Measurements from ENCODE around the gene MYO1A. TPM values are rescaled to one million over a fixed set of nuclear protein-coding genes. Genes with fewer than 3 reads are reported as not detected.

The MYO1A gene
- total and polyA plus RNA-seq, 2 of the 13 experiments (the other 11 are each of a cell fraction or from before 2014, with no cell fraction given): 5.3 to 6.0 TPM

GRCh38 chr12:57086493-57087009 is 36.6 kb upstream of the MYO1A start (continued):
- TF ChIP-seq CBX1 (IDR thresholded peaks at IDR 0.05; ENCODE audit: low read depth): no peak
- no peak for TF ChIP-seq ZNF367 (CRISPR knock-in tag; IDR thresholded peaks at IDR 0.05; ENCODE audit: borderline replicate concordance)
- TF ChIP-seq ZNF407 (CRISPR knock-in tag; IDR thresholded peaks at IDR 0.05; ENCODE audit: not compliant biosample characterization): no peak
- no peak for TF ChIP-seq ZHX1 (CRISPR knock-in tag; IDR thresholded peaks at IDR 0.05; ENCODE audit: low read depth)
- TF ChIP-seq FOSL1 (CRISPR knock-in tag; IDR thresholded peaks at IDR 0.05; ENCODE audit: borderline replicate concordance): no peak
- TF ChIP-seq ZNF3 (CRISPR knock-in tag; IDR thresholded peaks at IDR 0.05): no peak
- TF ChIP-seq YEATS2 (CRISPR knock-in tag; IDR thresholded peaks at IDR 0.05; ENCODE audit: borderline replicate concordance): no peak
- TF ChIP-seq RFXANK (CRISPR knock-in tag; IDR thresholded peaks at IDR 0.05): no peak
- TF ChIP-seq ZNF10 (CRISPR knock-in tag; IDR thresholded peaks at IDR 0.05; ENCODE audit: borderline replicate concordance, low read depth): no peak
- peak; percentile 43; the same call in 1 of the 2 replicates for TF ChIP-seq ZFX (CRISPR knock-in tag; IDR thresholded peaks at IDR 0.05; ENCODE audit: low read depth)
- no peak for TF ChIP-seq CERS6 (CRISPR knock-in tag; IDR thresholded peaks at IDR 0.05)
- TF ChIP-seq PATZ1 (CRISPR knock-in tag; IDR thresholded peaks at IDR 0.05): peak; percentile 56
- no peak for TF ChIP-seq PAX8 (CRISPR knock-in tag; IDR thresholded peaks at IDR 0.05; ENCODE audit: borderline replicate concordance)
- TF ChIP-seq PAWR (CRISPR knock-in tag; IDR thresholded peaks at IDR 0.05; ENCODE audit: borderline replicate concordance): no peak
- no peak for TF ChIP-seq RELA (CRISPR knock-in tag; IDR thresholded peaks at IDR 0.05)
- peak; percentile 70; the same call in 1 of the 2 replicates for TF ChIP-seq SP5 (CRISPR knock-in tag; IDR thresholded peaks at IDR 0.05; ENCODE audit: borderline replicate concordance, low read depth)

Measured in HepG2 (cell line).